ENCODE measurements around the gene LYSMD2.

Gene LYSMD2

GRCh38 chr15:51737522-51738305 is at the start of gene LYSMD2:
TSS of gene LYSMD2 (minus strand) at chr15:51737655. CDS start at chr15:51737622, 33 bp downstream.
- peak; percentile 82 for DNase-seq

GRCh38 chr15:51787130-51787529 is 49.7 kb upstream of the LYSMD2 start:
- peak; percentile 17 for DNase-seq

- no peak for DNase-seq
Observed at GRCh38 chr15:51783967-51784366, 46.5 kb upstream of the LYSMD2 start.

- DNase-seq = peak; percentile 59
Observed at GRCh38 chr15:51782357-51782896, 45.0 kb upstream of the LYSMD2 start.

- no peak for DNase-seq
Observed at GRCh38 chr15:51781506-51781905, 44.1 kb upstream of the LYSMD2 start.

GRCh38 chr15:51780636-51781035 is 43.2 kb upstream of the LYSMD2 start:
- DNase-seq = no peak

- peak; percentile 89 for DNase-seq
Observed at GRCh38 chr15:51776952-51777569, 39.6 kb upstream of the LYSMD2 start.

- peak; percentile 77 for DNase-seq
Observed at GRCh38 chr15:51775967-51776816, 38.7 kb upstream of the LYSMD2 start.

- peak; percentile 17 for DNase-seq
Observed at GRCh38 chr15:51774916-51775315, 37.5 kb upstream of the LYSMD2 start.

GRCh38 chr15:51771773-51772172 is 34.3 kb upstream of the LYSMD2 start:
- DNase-seq = no peak

GRCh38 chr15:51770902-51771301 is 33.4 kb upstream of the LYSMD2 start:
- DNase-seq = peak; percentile 36

GRCh38 chr15:51768018-51768417 is 30.6 kb upstream of the LYSMD2 start:
- DNase-seq = peak; percentile 41

GRCh38 chr15:51766341-51766740 is 28.9 kb upstream of the LYSMD2 start:
- DNase-seq = no peak

GRCh38 chr15:51765751-51766150 is 28.3 kb upstream of the LYSMD2 start:
- no peak for DNase-seq

GRCh38 chr15:51760805-51761204 is 23.4 kb upstream of the LYSMD2 start:
- DNase-seq = no peak

GRCh38 chr15:51759557-51760070 is 22.2 kb upstream of the LYSMD2 start:
- DNase-seq = peak; percentile 65

GRCh38 chr15:51758645-51759044 is 21.2 kb upstream of the LYSMD2 start:
- no peak for DNase-seq

- DNase-seq = no peak
Observed at GRCh38 chr15:51757450-51757849, 20.0 kb upstream of the LYSMD2 start.

GRCh38 chr15:51756482-51756881 is 19.0 kb upstream of the LYSMD2 start:
- peak; percentile 61 for DNase-seq

- DNase-seq = no peak
Observed at GRCh38 chr15:51755790-51756189, 18.3 kb upstream of the LYSMD2 start.

GRCh38 chr15:51754267-51754666 is 16.8 kb upstream of the LYSMD2 start:
- peak; percentile 53 for DNase-seq

GRCh38 chr15:51752888-51753287 is 15.4 kb upstream of the LYSMD2 start:
- DNase-seq = no peak

All from hematopoietic multipotent progenitor cell treated with erythropoietin and hydrocortisone succinate and interleukin-3 and kit ligand, for 4 days (in vitro differentiated cells).